SH-SY5Y (cell line): Measurements from ENCODE around the gene SYT6.

ENCODE experiments used
- GATA2 ChIP-seq: IDR thresholded peaks from 2 replicates; pipeline ENCODE4 v1.6.1; 2011; ENCODE audit warnings: mild to moderate bottlenecking, low read depth, low read length
- GATA3 ChIP-seq: IDR thresholded peaks from 2 replicates; pipeline ENCODE4 v1.6.1; 2011; ENCODE audit warnings: low read depth, mild to moderate bottlenecking, low read length, moderate library complexity

GRCh38 chr1:114087495-114087894 lies 66.2 kb downstream of the SYT6 start:
- no peak for TF ChIP-seq GATA3
- TF ChIP-seq GATA2, result no peak
